ENCODE measurements around the gene SOS2. TPM values are rescaled to one million over a fixed set of nuclear protein-coding genes. Genes with fewer than 3 reads are reported as not detected.

Gene SOS2
- total and polyA plus RNA-seq, 5 experiments from 2014 or later: 6.0 to 51.6 (median 15.0) TPM

- Mint-ChIP-seq H3K27ac (peak overlapping the region; percentile 73 to 94 (median 91)), H3K36me3 (no peaks in the 10 kb centered on the region), H3K4me1 (peaks cover 48 to 90% (median 87%) of the 10 kb centered on the region in 4 donors), H3K9me3 (peaks cover 0 to 3% (median 0%) of the 10 kb centered on the region in 9 donors), H3K27me3 (no peaks in the 10 kb centered on the region), H3K4me3 (peak overlapping the region in 8 of 10 donors; percentile 34 to 70 (median 54))
- DNase-seq (no peak), ATAC-seq (peak; percentile 9 to 12)
- POLR2A ChIA-PET: interaction anchor here (0.6 to 8.3 kb wide), 15 partner anchors 9 to 323 kb away, joined by 3 to 59 read pairs (median 5); partner anchors contain the start of genes KLHDC2, SOS2 and VCPKMT
These were observed 140.0 kb downstream of the SOS2 start for GRCh38 chr14:50091240-50091913.

- H3K9me3 Mint-ChIP-seq: no peaks in the 10 kb centered on the region
- POLR2A ChIA-PET: interaction anchor here (0.6 to 6.2 kb wide), 9 partner anchors 8 to 226 kb away, joined by 3 to 63 read pairs (median 7); no protein-coding TSS in a partner anchor
- DNase-seq: peak in 6 of 10 donors; percentile 27 to 66 (median 41)
- H3K4me1 Mint-ChIP-seq: peaks cover 55 to 95% (median 94%) of the 10 kb centered on the region in 4 donors
- peak overlapping the region in 8 of 10 donors; percentile 22 to 62 (median 42) for H3K4me3 Mint-ChIP-seq
- H3K27ac Mint-ChIP-seq: peak overlapping the region; percentile 70 to 98 (median 90)
- H3K27me3 Mint-ChIP-seq: no peaks in the 10 kb centered on the region
- no peaks in the 10 kb centered on the region for H3K36me3 Mint-ChIP-seq
- peak; percentile 36 to 57 for ATAC-seq
These were observed 142.2 kb downstream of the SOS2 start for GRCh38 chr14:50089208-50089607.

- DNase-seq (no peak), ATAC-seq (no peak)
- H3K36me3 Mint-ChIP-seq: no peaks in the 10 kb centered on the region
- POLR2A ChIA-PET: interaction anchor here (0.6 to 6.2 kb wide), 14 partner anchors 8 to 236 kb away, joined by 3 to 63 read pairs (median 7); partner anchors contain the start of genes ARF6, NEMF and VCPKMT
- peaks cover 52 to 95% (median 92%) of the 10 kb centered on the region in 4 donors for H3K4me1 Mint-ChIP-seq
- H3K27ac Mint-ChIP-seq: peak overlapping the region; percentile 70 to 98 (median 90)
- H3K4me3 Mint-ChIP-seq: peak overlapping the region in 8 of 10 donors; percentile 22 to 74 (median 46)
- H3K27me3 Mint-ChIP-seq: no peaks in the 10 kb centered on the region
- H3K9me3 Mint-ChIP-seq: no peaks in the 10 kb centered on the region
These were observed 142.6 kb downstream of the SOS2 start for GRCh38 chr14:50088731-50089130.

DNA sequence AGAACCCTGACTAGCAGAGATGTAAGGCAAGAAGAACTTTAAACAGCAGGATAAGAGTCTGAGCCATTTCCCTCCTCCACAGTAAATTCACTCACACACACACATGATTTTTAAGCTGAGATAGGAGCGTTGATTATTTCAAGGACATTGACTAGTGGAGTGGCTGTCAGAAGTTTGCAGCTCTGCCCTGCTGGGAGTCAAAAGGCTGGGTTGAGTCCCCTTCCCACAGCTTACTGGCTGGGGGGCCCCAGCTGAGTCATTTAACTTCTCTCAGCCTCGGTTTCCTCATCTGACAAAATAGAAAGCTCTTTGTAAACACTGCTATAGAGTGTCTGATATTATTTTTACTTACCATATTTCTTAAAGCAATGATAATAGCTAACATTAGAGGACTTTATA is 143.3 kb downstream of the SOS2 start:
- Mint-ChIP-seq H3K9me3 (no peaks in the 10 kb centered on the region), H3K36me3 (no peaks in the 10 kb centered on the region), H3K4me3 (peak overlapping the region in 9 of 10 donors; percentile 29 to 77 (median 67)), H3K27ac (peak overlapping the region; percentile 70 to 98 (median 91)), H3K27me3 (no peaks in the 10 kb centered on the region), H3K4me1 (peaks cover 48 to 94% (median 92%) of the 10 kb centered on the region in 4 donors)
- POLR2A ChIA-PET: interaction anchor here (1.1 to 6.2 kb wide), 12 partner anchors 8 to 236 kb away, joined by 3 to 63 read pairs (median 7); partner anchors contain the start of genes ARF6, NEMF and VCPKMT
- ATAC-seq (no peak), DNase-seq (no peak)

DNA sequence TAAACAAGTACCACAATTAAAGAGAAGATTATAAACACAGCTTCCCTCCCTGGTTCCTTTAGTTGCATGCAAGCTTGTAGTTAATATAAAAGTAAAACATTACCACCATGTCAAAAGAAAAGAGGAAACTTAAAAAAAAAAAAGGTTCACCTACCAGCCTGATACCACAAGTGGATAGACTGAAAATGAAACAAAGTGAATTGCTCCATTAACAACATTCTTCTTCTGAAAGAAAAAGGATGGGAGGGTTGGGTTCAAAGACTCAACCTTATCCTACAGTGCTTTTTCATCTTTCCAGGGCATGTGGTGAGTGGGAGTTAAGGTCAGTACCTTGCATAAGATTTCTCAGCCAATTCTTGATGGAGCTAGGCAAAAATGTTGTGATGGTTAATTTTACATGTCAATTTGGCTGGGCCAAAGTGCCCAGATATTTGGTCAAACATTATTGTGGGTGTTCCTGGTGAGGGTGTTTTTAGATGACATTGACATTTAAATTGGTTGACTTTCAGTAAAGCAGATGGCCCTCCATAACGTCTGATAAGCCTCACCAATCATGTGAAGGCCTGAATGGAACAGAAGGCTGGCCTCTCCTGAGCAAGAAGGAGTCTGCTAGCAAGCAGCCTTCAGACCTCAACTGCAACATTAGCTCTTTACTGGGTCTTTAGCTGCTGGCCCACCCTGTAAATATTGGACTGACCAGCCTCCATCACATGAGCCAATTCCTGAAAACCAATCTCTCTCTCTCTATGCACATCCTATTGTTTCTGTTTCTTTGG is 143.8 kb downstream of the SOS2 start:
- Mint-ChIP-seq H3K4me1 (peaks cover 48 to 94% (median 92%) of the 10 kb centered on the region in 4 donors), H3K27ac (peak overlapping the region; percentile 70 to 98 (median 91)), H3K9me3 (no peaks in the 10 kb centered on the region), H3K27me3 (no peaks in the 10 kb centered on the region), H3K4me3 (peak overlapping the region; percentile 41 to 77 (median 68)), H3K36me3 (no peaks in the 10 kb centered on the region)
- POLR2A ChIA-PET: interaction anchor here (0.5 to 6.2 kb wide), 16 partner anchors 9 to 235 kb away, joined by 3 to 63 read pairs (median 6); partner anchors contain the start of genes ARF6, NEMF and VCPKMT
- ATAC-seq (peak in 1 of 2 donors; percentile 10), DNase-seq (peak in 3 of 10 donors; percentile 48 to 69 (median 66))

DNA sequence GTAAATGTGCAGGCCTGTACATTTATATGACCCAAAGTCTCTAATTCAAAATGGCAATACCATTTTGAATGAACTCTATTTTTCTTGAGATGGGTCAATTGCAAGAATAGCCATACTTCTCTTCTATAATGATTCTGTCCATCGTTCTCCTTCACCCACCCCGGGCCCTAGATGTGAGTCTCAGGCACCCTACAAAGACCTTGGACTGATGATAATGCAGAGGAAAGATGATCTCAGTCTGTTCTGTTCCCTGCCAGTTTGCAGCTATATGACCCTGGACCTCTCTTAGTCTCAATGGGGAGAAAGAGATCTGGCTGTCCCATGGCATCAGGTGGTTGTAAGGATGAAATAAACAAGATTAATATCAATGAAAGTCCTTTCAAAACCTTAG is 145.1 kb downstream of the SOS2 start:
- no peak for ATAC-seq
- Mint-ChIP-seq H3K9me3 (no peaks in the 10 kb centered on the region), H3K27me3 (no peaks in the 10 kb centered on the region), H3K27ac (peak overlapping the region; percentile 79 to 97 (median 93)), H3K4me3 (peak overlapping the region; percentile 15 to 82 (median 68)), H3K4me1 (peaks cover 44 to 94% (median 91%) of the 10 kb centered on the region in 4 donors), H3K36me3 (no peaks in the 10 kb centered on the region)
- POLR2A ChIA-PET: interaction anchor here (0.5 to 6.2 kb wide), 9 partner anchors 11 to 520 kb away, joined by 3 to 63 read pairs (median 4); partner anchors contain the start of gene ARF6
- DNase-seq: no peak

GRCh38 chr14:50085570-50086320 is 145.6 kb downstream of the SOS2 start:
- Mint-ChIP-seq H3K9me3 (no peaks in the 10 kb centered on the region), H3K27ac (peak overlapping the region; percentile 79 to 97 (median 93)), H3K4me3 (peak overlapping the region; percentile 15 to 82 (median 68)), H3K4me1 (peaks cover 39 to 94% (median 88%) of the 10 kb centered on the region in 4 donors), H3K27me3 (no peaks in the 10 kb centered on the region), H3K36me3 (no peaks in the 10 kb centered on the region)
- ATAC-seq (no peak), DNase-seq (peak in 3 of 10 donors; percentile 26 to 49 (median 37))
- POLR2A ChIA-PET: interaction anchor here (0.5 to 6.2 kb wide), 13 partner anchors 8 to 520 kb away, joined by 3 to 63 read pairs (median 4); partner anchors contain the start of gene ARF6

GRCh38 chr14:50084666-50085065 is 146.7 kb downstream of the SOS2 start:
- ATAC-seq (no peak), DNase-seq (no peak)
- Mint-ChIP-seq H3K4me3 (peak overlapping the region in 9 of 10 donors; percentile 30 to 74 (median 61)), H3K27me3 (no peaks in the 10 kb centered on the region), H3K36me3 (no peaks in the 10 kb centered on the region), H3K27ac (peak overlapping the region; percentile 79 to 97 (median 93)), H3K4me1 (peaks cover 32 to 85% (median 79%) of the 10 kb centered on the region in 4 donors), H3K9me3 (no peaks in the 10 kb centered on the region)
- POLR2A ChIA-PET: interaction anchor here (0.9 to 6.2 kb wide), 4 partner anchors 9 to 221 kb away, joined by 4 to 63 read pairs (median 22); no protein-coding TSS in a partner anchor

DNA sequence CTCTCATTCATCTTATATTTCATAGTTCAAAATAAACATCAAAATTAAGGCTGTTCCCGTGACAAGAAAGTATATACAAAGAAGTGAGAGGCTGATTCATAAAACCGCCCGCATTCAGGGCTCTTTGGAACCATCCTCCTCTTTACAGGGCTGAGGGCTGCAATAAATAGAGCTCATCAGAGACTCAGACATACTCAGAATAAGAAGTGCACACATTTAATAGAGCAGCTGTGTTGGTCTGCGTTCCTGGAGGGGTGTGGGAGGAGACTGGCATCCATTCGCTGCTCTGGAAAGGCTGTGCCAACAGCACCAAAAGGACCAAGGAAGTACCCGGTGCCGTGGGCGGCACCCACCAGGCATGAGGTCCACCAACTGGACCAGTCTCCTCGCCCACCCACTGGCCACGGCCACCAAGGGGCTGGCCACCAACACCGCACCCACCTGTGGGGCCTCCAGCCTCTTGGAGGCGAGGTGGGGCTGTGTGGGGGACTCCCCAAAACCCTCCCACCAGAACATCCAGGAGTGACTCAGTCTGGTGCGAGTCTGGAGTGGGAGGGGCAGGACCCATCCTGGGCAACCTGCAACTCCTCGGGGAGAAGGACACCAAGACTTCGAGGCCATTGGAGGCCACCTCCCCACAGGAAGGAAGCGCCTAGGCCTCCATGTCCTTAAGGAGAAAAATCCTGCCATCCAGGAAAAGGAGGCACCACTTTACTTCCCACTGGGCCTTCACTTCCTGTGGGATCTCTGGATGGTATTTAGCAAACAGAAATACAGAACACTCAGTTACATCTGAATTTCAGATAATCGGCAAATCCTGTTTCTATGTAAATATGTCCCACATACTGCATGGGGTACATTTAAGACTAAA is 147.7 kb downstream of the SOS2 start:
- POLR2A ChIA-PET: interaction anchor here (0.7 to 6.2 kb wide), 14 partner anchors 11 to 231 kb away, joined by 3 to 133 read pairs (median 14); partner anchors contain the start of genes ARF6 and NEMF
- no peaks in the 10 kb centered on the region for H3K27me3 Mint-ChIP-seq
- peak; percentile 33 to 48 for ATAC-seq
- H3K4me3 Mint-ChIP-seq: peak overlapping the region; percentile 31 to 92 (median 70)
- H3K27ac Mint-ChIP-seq: peak overlapping the region; percentile 79 to 97 (median 93)
- H3K36me3 Mint-ChIP-seq: no peaks in the 10 kb centered on the region
- peak in 4 of 10 donors; percentile 27 to 67 (median 43) for DNase-seq
- H3K4me1 Mint-ChIP-seq: peaks cover 33 to 82% (median 74%) of the 10 kb centered on the region in 4 donors
- no peaks in the 10 kb centered on the region for H3K9me3 Mint-ChIP-seq

- Mint-ChIP-seq H3K36me3 (no peaks in the 10 kb centered on the region), H3K27ac (peak overlapping the region; percentile 79 to 97 (median 93)), H3K4me1 (peaks cover 33 to 82% (median 72%) of the 10 kb centered on the region in 4 donors), H3K27me3 (no peaks in the 10 kb centered on the region), H3K9me3 (no peaks in the 10 kb centered on the region), H3K4me3 (peak overlapping the region; percentile 24 to 92 (median 70))
- POLR2A ChIA-PET: interaction anchor here (0.7 to 3.9 kb wide), 27 partner anchors 12 to 462 kb away, joined by 3 to 133 read pairs (median 6); partner anchors contain the start of genes ARF6, KLHDC2, MGAT2 and NEMF
- ATAC-seq (peak; percentile 76 to 81), DNase-seq (peak; percentile 59 to 93 (median 85))
These were observed 148.5 kb downstream of the SOS2 start for GRCh38 chr14:50082784-50083466.

Measured in naive thymus-derived CD8-positive, alpha-beta T cell (primary cell).